NCI-H82 treated with DMSO at 0.1 percent for 48 hours (cell line): ENCODE data around the gene TMEM170A.
"Not testable (repeated sequence)": the region's sequence is repeated elsewhere in the genome, so short reads cannot be mapped to it uniquely, and the experiment has no call there.

Source experiments
- DNase-seq: peaks from one replicate; lab custom pipeline; 2025; ENCODE audit not compliant: unreplicated experiment; lab: John Stamatoyannopoulos, UW

TMEM170A gene, protein sequence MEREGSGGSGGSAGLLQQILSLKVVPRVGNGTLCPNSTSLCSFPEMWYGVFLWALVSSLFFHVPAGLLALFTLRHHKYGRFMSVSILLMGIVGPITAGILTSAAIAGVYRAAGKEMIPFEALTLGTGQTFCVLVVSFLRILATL

DNA sequence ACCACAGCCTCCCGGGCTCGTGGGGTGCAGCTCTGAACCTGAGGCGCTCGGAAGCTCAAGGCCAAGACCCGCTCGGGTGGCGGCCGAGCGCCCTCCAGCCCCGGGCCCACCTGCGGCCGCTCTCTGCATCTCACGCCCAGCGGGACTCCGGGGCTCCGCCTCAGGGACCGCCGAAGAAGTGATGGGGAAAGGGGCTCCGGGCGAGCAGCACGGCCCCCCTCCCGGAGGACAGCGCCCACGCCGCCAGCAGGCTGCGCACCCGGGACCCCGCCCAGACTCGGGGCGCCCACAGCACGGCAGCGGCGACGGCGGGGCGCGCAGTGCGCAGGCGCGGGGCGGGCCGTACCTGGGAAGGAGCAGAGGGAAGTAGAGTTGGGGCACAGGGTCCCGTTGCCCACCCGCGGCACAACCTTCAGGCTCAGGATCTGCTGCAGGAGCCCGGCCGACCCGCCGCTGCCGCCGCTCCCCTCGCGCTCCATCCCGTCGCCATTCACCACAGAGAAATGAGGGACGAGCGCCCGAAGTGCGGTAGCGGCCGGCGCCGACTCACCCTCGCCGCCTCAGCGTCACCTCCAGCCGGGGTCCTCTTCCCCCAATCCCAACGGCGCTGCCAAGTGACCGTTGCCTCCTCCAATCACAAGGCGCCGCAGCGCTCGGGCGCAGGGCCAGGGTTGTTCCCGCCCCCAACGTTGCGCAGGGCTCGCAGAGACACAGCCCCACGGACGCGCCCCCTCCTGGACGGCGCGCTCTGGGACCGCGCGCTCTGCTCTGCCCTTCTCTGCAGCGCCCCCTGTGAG is at the start of gene TMEM170A:
Gene TMEM170A (minus strand): TSS at position 568 of the 797 bp plus-strand sequence. CDS start 89 bp downstream, at position 479.
- DNase-seq = peak; percentile 88

DNA sequence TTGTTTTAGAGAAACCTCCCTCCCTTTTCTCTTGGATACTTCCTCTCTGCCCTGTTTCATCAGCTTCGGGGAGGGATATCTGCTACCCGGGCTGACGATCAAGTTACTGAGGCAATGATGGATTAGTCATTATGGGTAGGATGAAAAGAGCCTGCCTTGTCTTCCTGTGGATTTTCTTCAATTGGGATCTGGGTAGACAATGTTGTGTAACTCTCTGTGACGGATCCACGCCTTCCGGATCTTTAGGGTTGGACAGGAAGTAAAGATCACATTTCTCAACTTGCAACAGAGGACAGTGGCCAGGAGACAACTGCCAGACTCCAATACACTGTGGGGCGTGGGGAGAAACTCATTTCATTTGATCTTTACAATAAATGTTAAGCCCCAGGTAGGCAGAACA is 42.1 kb upstream of the TMEM170A start:
- DNase-seq = no peak

DNA sequence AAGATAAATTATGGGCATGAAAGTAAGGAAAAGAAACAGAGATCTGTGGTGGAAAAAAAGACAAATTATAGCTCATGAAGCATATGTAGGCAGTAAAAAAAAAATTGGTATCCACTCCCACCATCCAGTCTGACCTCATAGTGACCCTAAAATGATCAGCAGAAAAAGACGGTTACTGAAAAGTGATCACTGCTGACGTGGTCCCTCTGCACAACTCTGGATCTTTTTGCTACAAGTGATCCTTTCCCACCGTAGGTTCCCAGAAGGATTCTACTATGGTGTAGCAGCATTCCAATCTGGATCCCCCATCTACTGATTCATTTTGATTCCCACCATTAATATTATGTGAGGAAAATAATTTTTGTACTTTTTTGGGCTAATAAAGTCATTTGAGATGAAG is 41.6 kb upstream of the TMEM170A start:
- no peak for DNase-seq

DNA sequence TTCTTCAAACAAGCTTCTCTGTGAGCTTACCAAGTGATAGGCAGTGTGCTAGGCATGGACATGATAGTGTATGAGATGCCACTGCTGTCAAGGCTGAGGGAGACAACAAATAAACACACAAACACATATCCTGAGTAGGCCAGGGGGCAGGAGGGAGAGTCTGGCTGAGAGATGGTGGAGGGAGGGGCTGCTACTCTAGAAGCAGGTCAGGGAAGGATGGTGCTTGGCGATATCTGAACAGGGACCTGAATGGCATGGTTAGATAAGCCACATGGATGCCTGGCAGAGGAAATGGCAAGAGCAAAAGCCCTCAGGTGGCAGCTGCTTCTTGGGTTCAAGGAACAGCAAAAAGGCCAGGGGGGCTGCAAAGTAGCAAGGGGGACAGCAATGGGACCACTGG is 39.3 kb upstream of the TMEM170A start:
- no peak for DNase-seq

DNA sequence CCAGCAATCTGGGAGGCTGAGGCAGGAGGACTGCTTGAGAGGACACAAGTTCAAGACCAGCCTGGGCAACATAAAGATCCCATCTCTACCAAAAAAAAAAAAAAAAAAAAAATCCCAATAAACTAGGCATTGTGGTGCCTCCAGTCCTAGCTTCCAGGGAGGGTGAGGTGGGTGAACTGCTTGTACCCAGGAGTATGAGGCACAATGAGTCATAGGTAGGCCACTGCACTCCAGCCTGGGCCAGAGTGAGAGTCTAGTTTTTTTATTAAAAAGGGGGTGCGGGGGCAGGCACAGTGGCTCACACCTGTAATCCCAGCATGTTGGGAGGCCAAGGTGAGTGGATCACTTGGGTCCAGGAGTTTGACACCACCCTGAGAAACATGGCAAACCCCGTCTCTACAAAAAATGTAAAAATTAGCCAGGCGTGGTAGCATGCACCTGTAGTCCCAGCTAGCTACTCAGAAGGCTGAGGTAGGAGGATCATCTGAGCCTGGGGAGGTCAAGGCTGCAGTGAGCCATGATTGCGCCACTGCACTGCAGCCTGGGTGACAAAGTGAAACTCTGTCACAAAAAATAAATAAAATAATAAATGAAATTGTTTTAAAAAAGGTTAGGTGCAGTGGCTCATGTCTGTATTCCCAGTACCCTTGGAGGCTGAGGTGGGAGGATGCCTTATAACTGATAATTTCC is 38.6 kb upstream of the TMEM170A start:
- no peak for DNase-seq

DNA sequence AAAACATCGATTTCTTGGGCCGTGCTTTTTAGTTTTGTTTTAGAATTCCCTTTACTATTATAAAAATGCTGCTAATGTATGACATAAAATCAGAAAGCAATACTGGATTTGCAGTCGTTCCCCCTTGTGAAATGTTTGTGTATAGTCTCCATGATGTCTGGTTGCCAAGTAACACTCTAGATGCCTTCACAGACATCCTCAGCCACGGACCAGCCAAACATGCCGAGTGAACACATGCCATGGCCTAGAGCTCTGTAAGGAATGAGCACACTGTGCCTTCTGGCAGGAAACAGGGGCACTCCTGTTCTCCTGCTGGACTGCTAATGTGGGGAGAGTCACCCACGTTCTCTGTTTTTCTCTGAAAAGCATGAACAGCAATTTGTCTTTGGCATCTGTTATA is 37.3 kb upstream of the TMEM170A start:
- not testable (repeated sequence) for DNase-seq

DNA sequence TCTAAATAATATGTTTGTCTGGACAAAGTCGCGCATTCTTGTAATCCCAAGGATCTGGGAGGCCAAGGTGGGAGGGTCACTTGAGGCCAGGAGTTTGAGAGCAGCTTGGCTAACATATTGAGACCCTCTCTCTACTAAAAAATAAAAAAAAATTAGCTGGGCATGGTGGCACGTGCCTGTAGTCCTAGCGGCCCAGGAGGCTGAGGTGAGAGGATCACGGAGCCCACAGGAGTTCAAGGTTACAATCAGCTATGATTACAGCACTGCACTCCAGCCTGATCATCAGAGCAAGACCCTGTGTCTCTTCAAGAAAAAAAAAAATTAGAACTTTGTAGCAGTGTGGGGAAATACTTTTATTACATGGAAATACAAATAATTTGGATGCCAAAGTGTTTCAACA is 36.9 kb upstream of the TMEM170A start:
- no peak for DNase-seq

DNA sequence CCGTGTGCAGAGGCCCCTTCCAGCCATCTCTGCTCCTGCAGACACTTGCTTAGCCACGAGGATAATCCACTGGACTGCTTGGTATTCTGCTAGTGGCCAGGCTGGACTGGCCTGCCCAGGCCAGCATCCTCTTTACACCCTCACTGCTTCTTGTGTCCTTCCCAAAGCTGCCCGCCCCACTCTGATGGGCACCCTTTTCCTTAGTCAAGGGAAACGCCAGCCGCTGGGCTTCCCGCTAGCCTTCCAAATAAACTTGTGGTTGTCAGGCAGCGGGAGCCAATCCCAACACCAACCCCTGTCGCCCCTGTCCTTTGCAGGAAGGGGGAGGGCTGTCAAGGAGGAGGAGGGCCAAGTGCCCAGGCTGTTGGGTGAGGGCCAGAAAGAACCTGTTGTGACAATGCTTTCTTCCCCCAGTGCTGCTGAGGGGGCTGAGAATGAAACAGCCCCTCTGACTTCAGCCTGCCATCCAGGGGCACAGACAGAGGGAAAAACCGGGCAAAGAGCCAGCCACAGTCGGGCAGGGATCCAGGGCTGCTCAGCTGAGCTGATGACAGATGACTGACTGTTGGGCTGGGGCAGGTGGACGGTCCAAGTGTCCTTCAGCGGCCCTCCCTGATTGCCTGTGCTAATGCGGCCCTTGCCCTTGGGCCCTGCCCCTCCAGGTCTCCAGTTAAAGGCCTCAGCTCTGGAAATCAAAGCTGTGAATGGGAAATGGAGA is 34.3 kb upstream of the TMEM170A start:
- not testable (repeated sequence) for DNase-seq

DNA sequence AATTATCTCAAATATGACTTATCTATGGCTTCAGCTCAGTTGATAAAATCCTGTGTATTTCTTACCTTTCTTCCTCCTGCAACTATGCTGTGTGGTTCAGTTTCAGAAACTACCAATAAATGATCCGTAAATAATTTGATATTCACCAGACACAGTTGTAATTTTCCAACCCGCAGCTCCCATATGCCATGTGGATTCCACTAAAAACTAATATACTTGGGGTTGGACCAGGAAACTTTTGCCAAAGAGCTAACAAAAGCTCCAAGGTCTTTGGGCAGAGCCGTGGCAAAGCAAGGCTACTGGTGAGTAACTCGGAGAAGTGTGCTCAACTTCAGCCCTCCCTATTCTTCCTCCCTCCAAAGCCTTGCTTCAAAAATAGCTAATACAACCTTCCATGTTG is 33.1 kb upstream of the TMEM170A start:
- DNase-seq = no peak

DNA sequence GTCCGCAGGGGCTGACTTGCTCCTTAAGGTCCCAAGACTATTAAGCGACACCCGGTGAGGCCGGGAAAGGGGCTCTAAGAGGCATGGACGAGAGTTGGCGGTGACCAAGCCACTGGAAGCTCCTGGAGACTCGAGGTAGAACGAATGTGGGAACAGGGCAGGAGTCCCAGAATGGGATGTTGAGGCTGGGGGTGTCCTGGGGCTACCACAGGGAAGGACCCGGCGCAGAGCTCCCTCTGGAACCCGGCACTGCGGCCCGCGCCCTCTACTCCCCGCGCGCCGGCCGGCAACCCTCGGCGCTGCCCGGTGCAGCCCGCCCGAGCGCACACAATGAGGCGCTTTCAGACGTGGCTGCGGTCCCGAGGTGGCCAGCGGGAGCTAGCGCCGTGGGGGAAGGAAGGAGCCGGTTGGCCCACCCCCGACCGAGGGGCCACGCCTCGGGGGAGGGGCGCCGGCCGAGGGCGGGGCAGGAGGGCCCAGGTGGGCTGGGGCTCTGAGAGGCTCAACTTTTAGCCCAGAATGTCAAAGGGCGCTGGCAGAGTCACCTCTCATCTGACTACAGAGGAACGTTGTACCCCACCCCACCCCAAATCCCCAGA is 30.7 kb upstream of the TMEM170A start, which contains the start of gene CHST6:
Gene CHST6 (minus strand): TSS at position 366 of the 599 bp plus-strand sequence. CDS start 15,613 bp downstream, outside the sequence.
- DNase-seq = no peak

DNA sequence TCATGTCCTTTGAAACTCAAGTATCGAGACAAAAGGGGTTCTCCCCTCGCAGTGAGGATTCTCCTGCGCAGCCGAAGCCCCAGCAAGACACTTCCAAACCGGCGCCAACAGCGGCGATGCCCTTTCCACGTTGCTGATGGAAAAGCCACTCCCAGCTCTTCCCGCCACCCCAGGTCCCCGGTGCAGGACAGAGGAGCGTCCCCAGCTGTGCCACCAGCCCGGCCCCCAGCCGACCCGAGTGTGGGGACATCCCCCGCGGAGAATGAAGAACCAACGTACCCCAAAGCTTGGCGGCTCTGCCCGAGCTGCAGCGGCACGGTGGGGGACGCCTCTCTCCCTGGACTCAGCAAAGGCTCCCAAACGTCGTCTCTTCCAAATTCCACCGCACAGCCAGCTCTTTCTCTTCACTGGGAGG is 30.2 kb upstream of the TMEM170A start:
- no peak for DNase-seq

DNA sequence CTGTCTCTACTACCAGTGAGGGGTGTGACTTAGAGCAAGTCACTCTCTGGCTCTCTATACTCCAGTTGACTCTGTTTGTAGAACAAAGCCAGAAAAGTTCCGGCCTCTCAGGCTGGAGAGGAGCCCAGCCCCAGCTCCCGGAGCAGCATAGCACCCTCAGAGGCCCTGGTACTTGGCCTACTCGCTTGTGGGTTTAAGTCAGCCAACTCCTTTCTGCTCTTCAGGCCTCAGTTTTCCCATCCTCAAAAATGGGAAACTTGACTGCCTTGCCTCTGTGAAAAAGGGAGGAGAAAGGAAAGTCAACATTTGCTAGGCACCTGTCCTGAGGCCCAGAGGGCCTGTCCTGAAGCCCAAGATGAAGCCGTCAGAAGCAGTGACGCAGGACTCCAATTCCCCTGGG is 29.7 kb upstream of the TMEM170A start:
- no peak for DNase-seq

DNA sequence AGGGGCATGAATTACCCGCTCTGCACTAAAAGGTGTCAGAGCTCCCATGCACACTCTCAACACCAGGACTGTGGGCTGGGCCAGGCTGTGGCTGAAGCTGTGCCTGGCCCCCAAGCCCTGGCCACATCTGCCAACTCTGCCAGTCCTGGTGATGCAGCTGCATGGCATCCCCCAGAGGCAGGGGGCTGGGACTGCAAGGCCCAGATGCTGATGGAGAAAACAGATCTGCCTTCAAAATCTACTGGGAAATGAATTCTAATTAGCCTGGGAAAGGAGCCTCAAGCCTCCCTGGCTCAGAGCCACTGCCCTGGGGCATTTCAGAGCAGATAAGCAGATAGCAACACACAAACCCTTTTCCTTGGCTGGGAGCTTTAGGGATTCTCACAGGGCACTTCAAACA is 27.4 kb upstream of the TMEM170A start:
- no peak for DNase-seq

DNA sequence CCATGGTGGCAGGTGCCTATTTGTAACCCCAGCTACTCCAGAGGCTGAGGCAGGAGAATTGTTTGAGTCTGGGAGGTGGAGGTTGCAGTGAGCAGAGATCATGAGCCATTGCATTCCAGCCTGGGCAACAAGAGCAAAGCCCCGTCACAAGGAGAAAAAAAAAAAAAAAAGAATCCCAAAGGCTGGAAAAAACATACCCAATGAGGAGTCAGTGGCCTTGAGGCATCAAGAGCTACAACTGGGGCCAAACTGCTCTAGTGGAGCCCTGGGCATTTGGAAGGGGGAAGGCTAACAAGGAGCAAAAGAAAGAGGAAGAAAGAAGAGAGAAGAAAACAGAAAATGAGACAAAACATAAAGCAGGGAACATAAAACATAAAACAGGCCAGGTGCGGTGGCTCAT is 23.8 kb upstream of the TMEM170A start:
- DNase-seq = no peak

DNA sequence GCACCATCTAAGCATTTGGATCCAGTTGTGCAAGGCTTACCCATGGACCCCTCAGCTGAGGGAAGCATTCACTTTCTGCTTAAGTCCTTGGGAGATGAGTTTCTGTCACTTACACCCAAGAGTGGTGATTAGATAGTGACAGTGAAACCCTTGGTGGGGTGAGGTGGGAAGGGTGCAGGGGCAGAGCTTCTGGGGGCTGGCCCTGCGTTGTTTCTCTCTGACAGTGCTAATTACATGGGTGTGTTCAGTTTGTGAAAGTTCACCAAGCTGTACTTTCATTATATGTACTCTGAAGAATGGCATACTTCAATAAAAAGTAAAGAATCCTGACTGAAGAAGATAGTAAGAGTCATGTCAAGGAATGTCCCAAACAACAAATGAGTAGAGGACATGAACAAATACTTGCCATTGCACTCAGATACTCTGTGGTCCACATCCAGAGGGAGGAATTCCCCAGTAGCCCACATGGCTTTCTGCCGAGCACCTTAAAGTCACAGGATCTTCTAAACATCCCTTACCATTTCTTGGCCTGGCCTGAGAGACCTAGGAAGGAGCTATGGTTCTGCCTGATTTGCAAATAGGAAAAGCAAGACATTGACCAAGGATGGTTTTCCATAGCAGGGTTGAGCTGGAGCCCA is 22.3 kb upstream of the TMEM170A start:
- no peak for DNase-seq

DNA sequence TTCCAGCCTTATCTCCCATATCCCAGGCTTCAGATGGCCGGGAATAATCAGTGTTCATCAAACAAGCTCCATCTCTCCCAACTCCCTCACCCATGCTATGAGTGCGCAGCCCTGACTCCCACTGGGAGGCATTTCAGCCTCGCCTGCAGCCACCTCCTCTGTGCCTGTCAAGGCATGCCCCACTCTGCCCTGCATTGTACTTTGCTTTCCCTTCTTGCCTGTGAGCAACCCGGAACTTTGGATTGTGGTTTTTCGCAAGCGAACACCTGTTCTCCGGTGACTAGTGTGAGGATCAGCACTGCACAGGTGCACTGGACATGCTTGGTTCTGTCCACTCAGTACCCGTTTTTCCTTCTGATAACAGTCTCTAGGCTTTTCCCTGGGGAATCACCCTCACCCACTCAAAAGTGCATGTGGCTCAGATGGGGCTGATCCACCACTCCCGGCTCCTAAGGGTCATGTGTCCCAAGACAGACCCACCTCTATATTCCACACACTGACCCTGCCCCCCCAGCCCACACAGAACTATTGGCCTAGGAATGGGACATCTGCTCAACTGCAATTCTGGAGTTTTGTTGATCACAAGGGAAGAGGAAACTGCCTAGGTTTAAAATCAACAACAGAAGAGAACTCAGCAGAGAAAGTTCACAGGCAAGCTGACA is 21.7 kb upstream of the TMEM170A start:
- no peak for DNase-seq

DNA sequence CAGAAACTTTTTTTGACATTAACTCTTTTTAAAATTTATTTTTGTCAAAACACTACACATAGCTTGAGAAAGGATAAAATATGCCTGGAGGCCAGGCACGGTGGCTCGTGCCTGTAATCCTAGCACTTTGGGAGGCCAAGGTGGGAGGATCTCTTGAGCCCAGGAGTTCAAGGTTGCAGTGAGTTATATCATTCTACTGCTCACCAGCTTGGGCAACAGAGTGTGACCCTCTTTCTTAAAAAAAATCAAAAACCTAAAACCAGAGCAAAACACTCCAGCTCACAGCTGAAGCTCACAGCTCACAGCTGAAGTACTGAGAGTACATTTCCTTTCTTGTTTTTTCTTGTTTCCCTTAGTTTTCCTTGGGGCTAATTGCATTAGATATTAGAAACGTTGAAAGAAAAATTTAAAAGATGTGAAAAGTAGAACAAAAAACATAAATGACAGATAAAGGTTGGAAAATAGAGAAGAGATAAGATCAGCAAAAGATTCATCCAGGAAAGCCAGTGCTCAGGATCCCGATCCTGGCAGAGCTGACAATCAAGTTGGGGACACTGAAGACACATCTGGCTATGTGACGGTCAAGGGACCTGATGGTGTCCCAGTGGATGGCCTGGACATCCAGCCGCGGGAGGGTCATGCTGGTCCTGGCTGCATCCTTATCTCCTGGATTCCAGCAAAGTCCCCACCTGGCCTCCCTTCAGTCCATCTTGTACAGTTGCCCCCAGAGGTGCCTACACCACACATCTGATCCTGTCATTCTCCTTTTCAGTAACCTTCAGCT is 20.9 kb upstream of the TMEM170A start:
- no peak for DNase-seq

DNA sequence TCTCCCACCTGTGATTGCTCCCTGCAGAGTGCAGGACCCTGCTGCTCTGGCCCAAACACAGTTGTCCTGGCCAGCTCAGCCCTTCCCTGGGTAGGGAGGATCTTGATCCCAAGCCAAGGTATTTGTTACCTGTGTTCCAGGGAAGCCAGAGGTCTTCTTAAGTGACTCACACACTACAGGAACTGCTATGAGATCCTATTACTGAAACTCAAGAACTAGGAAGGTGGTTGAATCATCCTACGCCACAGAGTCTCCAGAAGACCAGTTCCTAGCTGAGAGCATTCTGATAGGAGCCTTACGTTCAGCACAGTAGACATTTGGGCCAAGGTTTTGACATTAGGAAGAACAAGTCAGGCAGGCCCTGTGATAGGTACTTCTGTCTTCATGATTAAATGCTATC is 18.7 kb upstream of the TMEM170A start:
- DNase-seq = no peak
